Activated CD8-positive, alpha-beta memory T cell treated with anti-CD3 and anti-CD28 coated beads, Interleukin-2, amount 50 U/mL, for 24 hours (primary cell): ENCODE data around the gene ZBTB16.
"Not testable (repeated sequence)": the region's sequence is repeated elsewhere in the genome, so short reads cannot be mapped to it uniquely, and the experiment has no call there.

ENCODE experiments used
- DNase-seq: peaks from one replicate; pipeline ENCODE4 v3.0.0-alpha.2; 2020; ENCODE audit errors: extremely low read depth

Gene ZBTB16

GRCh38 chr11:114042234-114042633, 17.3 kb upstream of the ZBTB16 start:
- DNase-seq: no peak

GRCh38 chr11:114044042-114044871, 15.3 kb upstream of the ZBTB16 start:
- no peak for DNase-seq

GRCh38 chr11:114047327-114047726, 12.2 kb upstream of the ZBTB16 start:
- no peak for DNase-seq

GRCh38 chr11:114049050-114049449, 10.5 kb upstream of the ZBTB16 start:
- DNase-seq: no peak

GRCh38 chr11:114049766-114050165, 9.7 kb upstream of the ZBTB16 start:
- DNase-seq: not testable (repeated sequence)

GRCh38 chr11:114050258-114050927, 9.1 kb upstream of the ZBTB16 start:
- DNase-seq: no peak

- no peak for DNase-seq
Observed at GRCh38 chr11:114051558-114051957, 8.0 kb upstream of the ZBTB16 start.

GRCh38 chr11:114052160-114052559, 7.4 kb upstream of the ZBTB16 start:
- DNase-seq: no peak

GRCh38 chr11:114053406-114053805, 6.1 kb upstream of the ZBTB16 start:
- no peak for DNase-seq

- no peak for DNase-seq
Observed at GRCh38 chr11:114054806-114055205, 4.7 kb upstream of the ZBTB16 start.

GRCh38 chr11:114056409-114056808, 3.1 kb upstream of the ZBTB16 start:
- no peak for DNase-seq

- DNase-seq: no peak
Observed at GRCh38 chr11:114057147-114057546, 2.4 kb upstream of the ZBTB16 start.

GRCh38 chr11:114057605-114058004, 1.9 kb upstream of the ZBTB16 start:
- DNase-seq: no peak

GRCh38 chr11:114058026-114058706, 1.3 kb upstream of the ZBTB16 start:
- DNase-seq: no peak

GRCh38 chr11:114058871-114059277, 637 bp upstream of the ZBTB16 start:
- DNase-seq: no peak

- no peak for DNase-seq
Observed at GRCh38 chr11:114059984-114060391, 477 bp downstream of the ZBTB16 start.

GRCh38 chr11:114060392-114061047, 1.0 kb downstream of the ZBTB16 start:
- DNase-seq: no peak

- no peak for DNase-seq
Observed at GRCh38 chr11:114061048-114061680, 1.7 kb downstream of the ZBTB16 start.

- no peak for DNase-seq
Observed at GRCh38 chr11:114061681-114062049, 2.2 kb downstream of the ZBTB16 start.

GRCh38 chr11:114062272-114062671, 2.8 kb downstream of the ZBTB16 start:
- DNase-seq: no peak

- no peak for DNase-seq
Observed at GRCh38 chr11:114063149-114063828, 3.8 kb downstream of the ZBTB16 start.
